HG03196 (cell line): ENCODE measurements around the gene KCNE1.
"Not testable (repeated sequence)": the region's sequence is repeated elsewhere in the genome, so short reads cannot be mapped to it uniquely, and the experiment has no call there.

Experiments
- ATAC-seq: cut with Tn5 transposase; IDR thresholded peaks from one replicate; pipeline ENCODE4 v1.9.1; 2021; ENCODE audit not compliant: unreplicated experiment

KCNE1 gene

GRCh38 chr21:34514576-34515115, 2.6 kb upstream of the KCNE1 start:
- ATAC-seq = no peak

- no peak for ATAC-seq
These were observed 1.2 kb upstream of the KCNE1 start for GRCh38 chr21:34513129-34513675.

GRCh38 chr21:34511181-34511580, 829 bp downstream of the KCNE1 start:
- ATAC-seq = no peak

- ATAC-seq = no peak
These were observed 1.6 kb downstream of the KCNE1 start for GRCh38 chr21:34510148-34511142.

DNA sequence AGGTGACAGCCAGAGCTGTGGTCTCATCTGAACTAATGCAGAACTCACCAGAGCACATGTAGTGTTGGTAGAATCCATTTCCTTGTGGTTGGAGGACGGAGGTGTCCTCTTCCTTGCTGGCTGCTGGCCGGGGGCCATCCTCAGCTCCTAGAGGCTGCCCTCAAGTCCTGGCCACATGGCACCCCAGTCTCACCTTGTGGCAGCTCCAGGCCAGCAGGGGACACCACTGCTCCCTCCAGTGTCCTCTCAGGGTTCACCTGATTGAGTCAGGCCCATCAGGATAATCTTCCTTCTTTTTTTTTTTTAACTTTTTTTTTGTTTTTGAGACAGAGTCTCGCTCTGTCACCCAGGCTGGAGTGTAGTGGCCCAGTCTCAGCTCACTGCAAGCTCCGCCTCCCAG, 2.9 kb downstream of the KCNE1 start:
- ATAC-seq = no peak

DNA sequence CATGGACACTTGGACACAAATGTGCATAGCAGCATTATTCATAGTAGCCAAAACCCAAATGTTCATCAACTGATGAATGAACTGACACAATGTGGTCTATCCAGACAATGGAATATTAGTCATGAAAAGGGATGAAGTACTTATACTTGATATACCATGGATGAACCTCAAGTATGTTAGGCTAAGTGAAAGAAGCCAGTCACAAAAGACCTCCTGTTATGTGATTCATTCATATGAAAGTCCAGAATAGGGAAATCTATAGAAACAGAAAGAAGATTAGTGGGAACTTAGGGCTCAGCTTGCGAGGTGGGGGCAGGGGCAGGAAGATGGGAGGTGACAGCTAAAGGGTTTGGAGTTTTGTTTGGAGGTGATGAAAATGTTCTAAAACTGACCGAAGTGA, 7.4 kb downstream of the KCNE1 start:
- ATAC-seq = no peak

DNA sequence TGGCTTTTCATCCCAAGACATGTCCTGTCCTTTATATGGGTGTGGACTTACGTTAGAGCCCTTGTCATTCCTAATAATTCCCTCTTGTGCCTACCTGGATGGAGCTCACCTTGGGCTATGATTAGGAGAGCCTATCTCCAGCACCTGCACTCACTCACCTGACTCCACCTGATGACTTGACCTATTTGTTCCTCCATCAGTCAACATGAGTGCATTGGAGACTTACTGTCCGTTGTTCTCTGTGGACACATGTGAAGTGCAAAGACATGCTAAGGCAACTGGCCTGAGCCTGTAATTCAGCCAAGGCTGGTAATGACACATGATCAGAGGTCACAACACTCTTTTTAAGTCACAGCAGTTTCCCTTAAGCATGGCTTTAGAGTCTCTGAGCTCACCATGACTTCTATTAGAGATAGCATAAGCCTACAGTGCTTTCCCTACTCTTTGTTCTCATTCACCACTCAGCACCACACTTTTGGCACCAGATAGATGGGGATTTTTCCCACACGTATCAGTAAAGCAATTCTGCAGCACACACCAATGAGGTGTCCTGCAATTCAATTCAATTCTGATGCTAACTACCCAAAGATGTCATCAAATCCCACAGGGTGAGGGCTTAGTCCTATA, 9.4 kb downstream of the KCNE1 start:
- no peak for ATAC-seq

GRCh38 chr21:34501716-34502115, 10.3 kb downstream of the KCNE1 start:
- no peak for ATAC-seq

DNA sequence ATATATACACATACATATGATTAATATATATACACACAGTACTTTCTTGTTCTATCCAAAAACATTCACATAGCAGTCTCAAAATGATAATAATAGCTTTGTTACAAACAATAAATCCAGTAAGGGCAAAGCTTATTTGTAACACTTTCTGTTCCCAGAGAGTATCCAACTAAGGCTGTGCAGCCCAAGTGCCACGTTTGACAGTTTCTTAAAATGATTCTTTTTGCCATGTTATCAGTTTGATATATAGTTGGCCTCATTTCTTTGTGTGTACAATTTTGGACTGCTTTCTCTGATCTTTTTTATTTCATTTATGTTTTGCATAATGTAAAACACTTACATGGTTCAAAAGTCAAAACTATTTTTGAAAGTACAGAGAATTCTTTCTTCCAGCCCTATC, 11.8 kb downstream of the KCNE1 start:
- no peak for ATAC-seq

- ATAC-seq = no peak
These were observed 12.9 kb downstream of the KCNE1 start for GRCh38 chr21:34499116-34499515.

- no peak for ATAC-seq
These were observed 13.4 kb downstream of the KCNE1 start for GRCh38 chr21:34498623-34499022.

DNA sequence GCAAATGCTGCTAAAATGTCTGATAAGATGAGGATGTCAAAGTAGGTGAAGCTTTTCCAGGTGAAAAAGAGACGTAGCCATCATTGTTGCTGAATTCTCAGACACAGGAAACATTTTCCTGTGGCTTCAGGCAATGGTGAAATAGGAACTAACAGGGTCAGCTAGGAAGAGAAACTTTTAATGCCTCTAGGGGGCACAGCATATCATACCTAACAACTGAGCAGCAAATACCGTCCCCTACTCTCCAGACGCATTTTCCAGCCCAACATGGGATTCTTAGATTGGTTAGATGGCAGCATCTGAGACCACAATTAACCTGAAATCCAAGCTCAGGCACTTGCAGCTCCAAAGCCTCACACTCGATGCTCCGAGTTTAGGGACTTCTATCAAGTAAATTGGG, 28.2 kb downstream of the KCNE1 start:
- ATAC-seq = not testable (repeated sequence)

DNA sequence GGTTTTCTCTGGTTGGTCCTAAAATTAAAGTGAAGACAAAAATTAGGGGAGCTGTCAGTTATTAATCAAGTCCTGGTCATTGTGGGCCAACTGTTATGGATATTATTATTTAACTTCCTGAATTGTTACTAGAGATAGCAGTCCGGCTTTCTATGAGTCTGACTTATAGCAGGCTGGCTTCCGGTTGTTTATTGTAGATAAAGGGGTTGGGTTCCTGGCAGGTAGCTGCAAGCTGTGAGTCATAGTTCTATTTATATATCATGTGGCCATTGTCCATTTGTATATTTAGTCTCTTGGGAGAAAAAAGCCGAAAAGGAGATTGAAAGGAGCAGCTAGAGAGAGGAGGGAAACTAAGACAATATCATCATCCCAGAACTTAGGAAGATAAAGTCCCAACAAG, 28.6 kb downstream of the KCNE1 start:
- not testable (repeated sequence) for ATAC-seq

GRCh38 chr21:34467333-34467732, 44.7 kb downstream of the KCNE1 start:
- ATAC-seq = not testable (repeated sequence)

- not testable (repeated sequence) for ATAC-seq
These were observed 52.6 kb downstream of the KCNE1 start for GRCh38 chr21:34459426-34459825.

- not testable (repeated sequence) for ATAC-seq
These were observed 53.7 kb downstream of the KCNE1 start for GRCh38 chr21:34458266-34458665.

DNA sequence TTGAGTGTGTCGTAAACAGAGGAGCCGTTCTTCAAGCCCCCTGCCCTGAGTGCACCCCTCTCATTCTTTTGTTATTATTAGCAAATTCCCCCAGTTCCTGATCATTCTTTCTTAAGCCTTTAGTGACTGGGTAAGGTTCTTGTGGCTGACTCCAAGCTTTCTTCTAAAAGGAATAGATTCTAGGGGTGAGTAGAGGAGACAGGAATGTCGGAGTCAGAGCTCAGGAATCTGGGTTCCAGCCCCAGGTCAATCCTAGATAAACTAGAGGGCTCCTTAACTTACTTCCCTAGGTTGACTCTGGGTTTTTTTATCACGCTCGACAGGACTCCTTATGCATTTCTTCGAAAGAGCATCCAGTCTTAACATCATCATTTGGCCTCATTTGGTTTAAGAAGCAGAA, 55.8 kb downstream of the KCNE1 start:
- ATAC-seq = not testable (repeated sequence)

- ATAC-seq = not testable (repeated sequence)
These were observed 56.4 kb downstream of the KCNE1 start for GRCh38 chr21:34455628-34456027.

DNA sequence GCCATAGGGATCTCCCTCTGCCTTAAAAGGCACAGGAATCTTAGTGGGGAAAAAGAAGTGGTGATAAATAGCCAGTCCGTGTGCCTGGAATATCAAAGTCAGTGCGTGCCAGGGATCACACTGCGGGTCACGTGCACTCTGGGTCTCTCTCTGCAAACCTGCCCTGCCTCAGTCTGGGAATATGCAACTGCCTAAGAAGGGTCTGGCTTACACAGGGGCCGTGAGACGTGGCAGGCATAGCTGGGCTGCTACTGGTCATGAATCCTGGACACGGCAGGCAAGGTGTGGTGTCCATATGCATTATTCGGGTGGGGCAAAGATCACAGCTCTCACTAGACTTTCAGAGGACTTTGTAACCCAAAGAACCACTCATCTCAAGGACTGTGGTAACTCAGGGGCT, 65.0 kb downstream of the KCNE1 start:
- ATAC-seq = not testable (repeated sequence)

GRCh38 chr21:34443486-34443885, 68.5 kb downstream of the KCNE1 start:
- not testable (repeated sequence) for ATAC-seq

- not testable (repeated sequence) for ATAC-seq
These were observed 82.3 kb downstream of the KCNE1 start for GRCh38 chr21:34429710-34430109.
